ENCODE data around the gene TEX54.
"Not testable (repeated sequence)": the region's sequence is repeated elsewhere in the genome, so short reads cannot be mapped to it uniquely, and the experiment has no call there.

TEX54 gene

GRCh38 chr11:62854825-62855570 lies 22.4 kb upstream of the TEX54 start:
- DNase-seq = no peak

GRCh38 chr11:62854013-62854824 lies 21.6 kb upstream of the TEX54 start:
- no peak for DNase-seq

DNA sequence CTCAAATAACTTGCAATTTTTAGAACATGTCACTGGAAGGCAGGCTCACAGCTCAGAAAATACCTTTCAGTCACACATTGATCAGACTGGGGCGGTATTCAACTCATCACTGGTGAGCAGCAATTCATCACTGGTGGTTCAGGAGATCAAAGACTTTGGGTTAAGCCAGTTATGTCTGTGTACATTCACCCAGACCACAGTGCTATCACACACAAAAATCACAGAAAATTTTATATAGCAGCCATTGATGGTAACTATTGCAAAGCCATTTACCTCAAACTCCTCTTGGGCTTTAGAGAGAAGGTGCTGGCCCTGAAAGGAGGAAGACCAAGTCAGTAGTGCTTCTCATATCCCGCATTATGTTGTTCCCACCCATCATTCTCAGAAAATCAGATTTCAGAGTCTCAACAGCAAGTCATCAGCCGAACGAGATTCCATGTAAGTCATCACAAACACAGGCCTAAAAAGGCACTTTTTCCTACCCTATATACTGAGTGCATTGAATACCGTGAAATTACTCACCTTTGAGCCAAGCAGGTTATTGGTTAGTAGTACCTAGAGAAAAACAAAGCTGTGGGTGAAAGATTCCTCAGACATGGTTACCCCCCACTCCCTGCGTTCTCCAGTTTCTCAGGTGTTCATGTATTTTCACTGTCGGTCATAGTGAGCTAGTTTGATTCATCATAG lies 20.8 kb upstream of the TEX54 start:
- DNase-seq = no peak

- no peak for DNase-seq
Observed at GRCh38 chr11:62852523-62853188, 20.0 kb upstream of the TEX54 start.

DNA sequence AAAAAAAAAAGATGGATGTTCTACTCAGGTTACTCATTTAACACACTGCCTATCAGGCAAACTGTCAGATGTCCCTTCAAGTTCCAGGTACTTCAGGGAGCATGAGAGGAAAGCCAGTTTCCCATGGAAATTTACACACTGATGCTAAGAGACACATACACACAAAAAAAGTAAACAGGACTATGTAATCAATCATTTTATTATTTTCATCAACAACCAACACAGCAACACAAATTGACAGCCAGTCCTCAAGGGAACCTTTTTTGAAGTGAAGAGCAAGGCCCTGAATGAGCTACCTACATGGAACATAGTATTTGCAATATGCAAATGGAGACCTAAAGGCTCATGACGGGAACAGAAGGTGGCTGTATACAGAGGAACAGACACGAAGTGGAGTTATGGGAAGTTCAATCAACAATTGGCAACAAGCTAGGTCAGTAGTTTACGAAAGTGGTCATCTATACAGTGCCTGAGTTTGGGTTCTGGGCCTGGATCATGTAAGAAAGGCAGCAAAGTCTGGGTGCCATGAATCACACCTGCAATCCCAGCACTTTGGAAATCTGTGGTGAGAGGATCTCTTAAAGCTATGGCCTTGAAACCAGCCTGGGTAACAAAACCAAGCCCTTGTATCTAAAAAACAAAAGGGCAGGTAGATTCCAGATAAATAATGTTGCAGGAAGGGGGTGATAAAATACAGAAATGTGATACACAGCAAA lies 19.3 kb upstream of the TEX54 start:
- DNase-seq = no peak

DNA sequence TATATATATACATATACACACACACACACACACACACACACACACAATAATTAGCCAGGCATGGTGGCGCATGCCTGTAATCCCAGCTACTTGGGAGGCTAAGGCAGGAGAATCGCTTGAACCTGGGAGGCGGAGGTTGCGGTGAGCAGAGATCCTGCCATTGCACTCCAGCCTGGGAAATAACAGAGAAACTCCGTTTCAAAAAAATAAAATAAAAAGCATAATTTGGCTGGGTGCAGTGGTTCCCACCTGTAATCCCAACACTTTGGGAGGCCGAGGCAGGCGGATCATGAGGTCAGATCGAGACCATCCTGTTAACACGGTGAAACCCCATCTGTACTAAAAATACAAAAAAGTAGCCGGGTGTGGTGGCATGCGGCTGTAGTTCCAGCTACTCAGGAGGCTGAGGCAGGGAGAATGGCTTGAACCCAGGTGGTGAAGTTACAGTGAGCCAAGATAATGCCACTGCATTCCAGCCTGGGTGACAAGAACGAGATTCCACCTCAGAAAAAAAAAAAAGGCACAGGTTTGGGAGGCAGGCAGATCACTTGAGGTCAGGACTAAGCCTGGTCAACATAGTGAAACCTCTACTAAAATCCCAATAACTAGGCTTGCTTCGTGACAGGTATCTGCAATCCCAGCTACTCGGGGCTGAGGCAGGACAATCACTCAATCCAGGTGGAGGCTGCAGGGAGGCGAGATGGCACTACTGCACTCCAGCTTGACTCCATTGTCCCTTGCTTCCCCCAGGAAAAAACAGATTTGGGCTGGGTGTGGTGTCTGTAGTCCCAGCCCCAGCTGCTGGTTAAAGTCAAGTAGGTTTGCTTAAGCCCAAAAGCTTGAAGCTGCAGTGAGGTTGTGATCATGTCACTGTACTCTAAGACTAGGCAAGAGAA lies 18.5 kb upstream of the TEX54 start:
- DNase-seq = no peak

- DNase-seq = no peak
Observed at GRCh38 chr11:62847767-62848314, 15.2 kb upstream of the TEX54 start.

- DNase-seq = no peak
Observed at GRCh38 chr11:62846177-62846576, 13.5 kb upstream of the TEX54 start.

GRCh38 chr11:62844154-62844553 lies 11.5 kb upstream of the TEX54 start:
- DNase-seq = no peak

- DNase-seq = no peak
Observed at GRCh38 chr11:62843466-62843865, 10.8 kb upstream of the TEX54 start.

GRCh38 chr11:62842891-62843290 lies 10.2 kb upstream of the TEX54 start:
- DNase-seq = not testable (repeated sequence)

- DNase-seq = no peak
Observed at GRCh38 chr11:62842171-62842741, 9.6 kb upstream of the TEX54 start.

DNA sequence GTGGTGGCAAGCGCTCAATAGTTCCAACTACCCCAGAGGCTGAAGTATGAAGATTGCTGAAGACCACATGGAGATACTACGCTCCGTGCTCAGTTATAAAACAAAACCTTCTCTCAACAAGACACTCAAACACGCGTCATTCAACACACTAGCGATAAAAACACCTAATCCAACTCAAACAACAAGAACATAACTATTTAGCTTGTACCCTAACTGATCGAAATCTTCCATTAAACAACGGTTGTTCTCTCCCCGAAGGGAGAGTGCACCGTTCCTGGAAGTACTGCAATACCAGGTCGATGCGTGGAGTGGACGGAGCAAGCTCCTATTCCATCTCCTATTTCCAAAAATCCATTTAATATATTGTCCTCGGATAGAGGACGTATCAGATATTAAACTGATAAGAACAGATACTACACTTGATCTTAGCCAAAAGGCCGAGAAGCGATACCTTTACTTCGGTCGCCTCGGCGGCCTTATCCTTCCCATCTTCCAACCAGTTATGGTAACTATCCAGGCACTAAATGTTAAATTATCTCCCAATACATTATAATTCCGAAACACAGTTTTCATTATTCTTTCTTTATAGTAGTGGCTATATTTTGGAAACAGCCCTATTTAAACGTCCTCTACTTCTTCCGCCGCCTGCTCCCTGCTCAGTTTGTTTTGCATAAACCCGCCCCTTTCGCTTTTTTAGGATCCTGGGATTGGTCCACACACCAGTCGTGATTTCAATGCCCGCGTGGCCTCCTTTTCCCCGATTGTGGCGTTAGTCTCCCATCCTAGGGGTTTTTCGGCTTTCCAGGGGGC lies 8.9 kb upstream of the TEX54 start:
- DNase-seq = no peak

- peak; percentile 70 for DNase-seq
Observed at GRCh38 chr11:62840721-62841360, 8.2 kb upstream of the TEX54 start.

DNA sequence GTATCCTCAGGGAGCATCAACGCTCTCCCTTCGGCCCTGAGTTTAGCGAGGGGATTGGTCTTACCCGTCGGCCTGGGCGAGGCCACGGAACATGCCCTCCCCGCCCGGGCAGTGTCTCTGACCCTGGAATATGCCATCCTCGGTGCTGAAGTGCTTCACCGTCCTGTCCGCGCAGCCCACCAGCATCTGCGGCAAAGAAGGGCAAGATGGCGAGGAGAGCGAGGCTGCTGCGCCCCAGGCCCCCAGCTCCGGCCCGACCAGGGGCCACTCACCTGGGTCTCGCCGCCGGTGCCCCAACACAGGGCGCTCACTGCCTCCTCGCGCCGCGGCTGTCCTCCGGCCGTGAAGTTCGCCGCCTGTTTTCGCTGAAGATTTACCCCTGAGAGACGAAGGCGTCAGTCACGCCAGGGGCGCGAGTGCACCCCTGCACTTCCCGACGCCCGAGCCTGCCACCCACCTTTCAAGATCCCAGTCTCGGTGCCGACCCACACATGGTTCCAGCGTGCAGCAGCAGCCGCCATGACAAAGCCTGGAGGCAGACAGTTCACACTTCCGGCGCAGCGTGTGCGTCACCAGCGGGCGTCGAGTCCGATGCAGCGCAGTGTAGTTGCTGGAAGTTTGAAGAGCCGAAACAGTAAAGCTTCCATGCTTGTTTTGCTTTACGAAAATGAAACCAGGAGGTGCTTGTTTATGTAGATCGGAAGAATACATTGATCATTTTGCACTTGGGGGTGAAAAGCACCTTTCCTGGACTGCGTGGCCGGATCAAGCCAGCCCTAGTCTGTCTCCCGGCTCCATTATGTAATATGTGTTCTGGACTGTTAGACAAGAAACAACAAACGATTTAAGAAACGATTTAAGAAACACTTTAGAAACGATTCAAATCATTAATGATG lies 6.7 kb upstream of the TEX54 start, which contains the start of gene WDR74:
Gene WDR74, minus strand, starts transcription at position 541 of the 896 bp plus-strand sequence. Its CDS starts 20 bp downstream, at position 521.
- DNase-seq = peak; percentile 92

GRCh38 chr11:62835336-62835735 lies 2.7 kb upstream of the TEX54 start:
- DNase-seq = no peak

- peak; percentile 96 for DNase-seq
Observed at GRCh38 chr11:62831520-62832335, 913 bp downstream of the TEX54 start, which contains the start of gene STX5. TSS of gene STX5 (minus strand) at chr11:62832051. CDS start at chr11:62831243, 808 bp downstream.

Measured in activated gamma-delta T cell (primary cell).